Astrocyte (in vitro differentiated cells and primary cell): ENCODE results near the gene EIF5A. TPM values are rescaled to one million over a fixed set of nuclear protein-coding genes. Genes with fewer than 3 reads are reported as not detected.

Experiments
- DNase-seq: peaks from one replicate; pipeline ENCODE4 v3.0.0-alpha.2; 2010; ENCODE audit warnings: low read depth
- FAIRE-seq: peaks from 2 replicates; lab custom pipeline; 2011; peaks lifted over from hg19 to GRCh38; lab: Jason Lieb, UNC
- H2AFZ ChIP-seq: 2 replicates; pipeline ENCODE4 v1.6.0; 2012; ENCODE audit warnings: low read depth, low read length, inconsistent platforms
- H3K27ac ChIP-seq: 2 replicates; pipeline ENCODE4 v1.5.1; 2011; ENCODE audit warnings: low read depth, low read length, inconsistent platforms
- H3K27me3 ChIP-seq: 2 replicates; pipeline ENCODE4 v1.6.0; 2011; ENCODE audit warnings: low read length, inconsistent platforms; ENCODE audit not compliant: insufficient read depth
- H3K36me3 ChIP-seq: 2 replicates; pipeline ENCODE4 v1.5.1; 2011; ENCODE audit warnings: low read length, inconsistent platforms; ENCODE audit not compliant: insufficient read depth
- H3K4me1 ChIP-seq: 2 replicates; pipeline ENCODE4 v1.5.1; 2011; ENCODE audit warnings: low read length, inconsistent platforms; ENCODE audit not compliant: insufficient read depth
- H3K4me2 ChIP-seq: 2 replicates; pipeline ENCODE4 v1.6.0; 2012; ENCODE audit warnings: low read length, inconsistent platforms
- H3K4me3 ChIP-seq: 2 replicates; pipeline ENCODE4 v1.5.1; 2011; ENCODE audit warnings: low read depth, mild to moderate bottlenecking, low read length, inconsistent platforms; ENCODE audit not compliant: insufficient read depth
- H3K79me2 ChIP-seq: 2 replicates; pipeline ENCODE4 v1.6.0; 2012; ENCODE audit warnings: mild to moderate bottlenecking, low read length, inconsistent platforms; ENCODE audit not compliant: insufficient read depth
- H3K9ac ChIP-seq: 2 replicates; pipeline ENCODE4 v1.6.0; 2012; ENCODE audit warnings: mild to moderate bottlenecking, low read length, inconsistent platforms
- H3K9me3 ChIP-seq: 2 replicates; pipeline ENCODE4 v1.5.1; 2012; ENCODE audit warnings: low read depth, mild to moderate bottlenecking, low read length, inconsistent platforms; ENCODE audit not compliant: insufficient read depth
- H4K20me1 ChIP-seq: 2 replicates; pipeline ENCODE4 v1.6.0; 2012; ENCODE audit warnings: low read length, inconsistent platforms; ENCODE audit not compliant: insufficient read depth
- H3K27ac Mint-ChIP-seq: one replicate; pipeline ENCODE4 v1.8.0; 2021; ENCODE audit warnings: mild to moderate bottlenecking, mixed read lengths; ENCODE audit not compliant: unreplicated experiment
- H3K27me3 Mint-ChIP-seq: one replicate; pipeline ENCODE4 v1.8.0; 2021; ENCODE audit warnings: low read depth, mixed read lengths; ENCODE audit not compliant: unreplicated experiment
- H3K36me3 Mint-ChIP-seq: one replicate; pipeline ENCODE4 v1.8.0; 2021; ENCODE audit warnings: low read depth, mixed read lengths; ENCODE audit not compliant: unreplicated experiment
- H3K4me1 Mint-ChIP-seq: one replicate; pipeline ENCODE4 v1.8.0; 2021; ENCODE audit warnings: low read depth, mixed read lengths; ENCODE audit not compliant: unreplicated experiment
- H3K4me3 Mint-ChIP-seq: one replicate; pipeline ENCODE4 v1.8.0; 2021; ENCODE audit warnings: mild to moderate bottlenecking, moderate library complexity, mixed read lengths; ENCODE audit not compliant: unreplicated experiment
- H3K9me3 Mint-ChIP-seq: one replicate; pipeline ENCODE4 v1.8.0; 2021; ENCODE audit warnings: mild to moderate bottlenecking, mixed read lengths; ENCODE audit not compliant: unreplicated experiment
- CTCF ChIP-seq: IDR thresholded peaks from 2 replicates; pipeline ENCODE4 v1.5.1; 2011; ENCODE audit warnings: low read depth, mild to moderate bottlenecking, inconsistent platforms, low read length, moderate library complexity; ENCODE audit not compliant: insufficient read depth
- EZH2 ChIP-seq: IDR thresholded peaks from 2 replicates; pipeline ENCODE4 v1.6.1; 2012; ENCODE audit warnings: mild to moderate bottlenecking, low read length, inconsistent platforms; ENCODE audit not compliant: insufficient read depth
- total RNA-seq: library from RNA; stranded (reverse); gene quantifications from 2 replicates; pipeline ENCODE4 v1.2.1, GENCODE V29; 2021

EIF5A gene
- total RNA-seq, 1 donor from 2014 or later, result 915 TPM

- Histone ChIP-seq H3K27me3 (no peaks in the 10 kb centered on the region), H3K9ac (no peak overlapping the region), H3K4me3 (no peak overlapping the region), H4K20me1 (peaks cover 11% of the 10 kb centered on the region), H2AFZ (no peak overlapping the region), H3K9me3 (no peaks in the 10 kb centered on the region), H3K36me3 (peaks cover 16% of the 10 kb centered on the region), H3K79me2 (peaks cover 28% of the 10 kb centered on the region), H3K4me2 (no peak overlapping the region), H3K4me1 (peaks cover 8% of the 10 kb centered on the region), H3K27ac (no peak overlapping the region)
- peaks cover 18% of the 10 kb centered on the region for H3K36me3 Mint-ChIP-seq
- H3K4me3 Mint-ChIP-seq, result no peak overlapping the region
- DNase-seq (no peak), FAIRE-seq (no peak)
- TF ChIP-seq CTCF (peak; percentile 74), EZH2 (no peak)
- H3K27ac Mint-ChIP-seq, result no peak overlapping the region
- H3K4me1 Mint-ChIP-seq, result peaks cover 10% of the 10 kb centered on the region
- no peaks in the 10 kb centered on the region for H3K9me3 Mint-ChIP-seq
- H3K27me3 Mint-ChIP-seq, result no peaks in the 10 kb centered on the region
These were observed 16.5 kb downstream of the EIF5A start for GRCh38 chr17:7323731-7324437.

DNA sequence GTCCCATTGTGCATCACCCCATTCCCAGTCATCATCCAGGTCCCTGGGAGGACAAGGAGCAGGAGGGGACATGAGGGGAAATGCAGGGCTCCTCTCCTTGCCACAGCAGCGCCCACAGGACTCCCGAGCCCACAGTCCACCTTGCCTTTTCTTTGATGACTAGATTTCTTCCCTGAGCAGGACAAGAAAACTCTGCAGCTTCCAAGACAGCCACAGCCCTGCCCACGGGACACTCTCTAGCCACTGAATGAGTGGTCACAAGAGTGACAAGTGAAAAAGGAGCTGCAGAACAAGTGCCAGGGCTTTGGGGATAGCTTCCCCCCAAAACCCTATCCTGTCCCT lies 17.0 kb downstream of the EIF5A start:
- Mint-ChIP-seq H3K27ac (no peak overlapping the region), H3K27me3 (no peaks in the 10 kb centered on the region), H3K4me3 (no peak overlapping the region), H3K9me3 (no peaks in the 10 kb centered on the region), H3K36me3 (peaks cover 18% of the 10 kb centered on the region), H3K4me1 (peaks cover 10% of the 10 kb centered on the region)
- peaks cover 11% of the 10 kb centered on the region for H4K20me1 ChIP-seq
- H3K36me3 ChIP-seq, result peaks cover 16% of the 10 kb centered on the region
- H3K79me2 ChIP-seq, result peaks cover 29% of the 10 kb centered on the region
- FAIRE-seq (no peak), DNase-seq (no peak)
- no peaks in the 10 kb centered on the region for H3K9me3 ChIP-seq
- H3K27me3 ChIP-seq, result no peaks in the 10 kb centered on the region
- H3K4me2 ChIP-seq, result no peak overlapping the region
- H3K4me3 ChIP-seq, result no peak overlapping the region
- no peak overlapping the region for H2AFZ ChIP-seq
- H3K27ac ChIP-seq, result no peak overlapping the region
- TF ChIP-seq CTCF, result no peak
- no peak for TF ChIP-seq EZH2
- no peak overlapping the region for H3K9ac ChIP-seq
- H3K4me1 ChIP-seq, result peaks cover 8% of the 10 kb centered on the region

DNA sequence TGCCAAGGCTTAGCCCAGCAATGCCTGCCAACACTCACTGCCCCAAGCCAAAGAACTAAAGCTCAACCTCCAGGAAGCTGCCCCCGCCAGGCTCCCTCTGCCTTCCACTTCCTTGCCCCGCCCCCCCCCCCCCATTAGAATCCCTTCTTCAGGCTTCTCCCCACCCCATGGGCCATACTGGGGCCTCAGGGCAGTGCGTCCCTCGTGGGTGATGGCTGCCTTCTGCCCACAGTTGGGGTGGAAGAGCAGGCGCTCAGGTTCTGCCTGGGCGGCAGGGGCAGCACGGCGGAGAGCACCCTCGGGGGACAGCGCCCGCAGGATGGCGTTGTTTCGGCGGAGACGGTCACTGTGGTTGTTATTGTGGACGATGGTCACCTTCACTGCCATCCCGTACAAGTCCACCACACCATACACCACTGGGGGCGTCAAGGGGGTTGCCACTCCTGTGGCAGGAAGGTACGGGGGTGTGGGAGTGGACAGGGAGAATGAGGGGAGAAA lies 17.7 kb downstream of the EIF5A start:
- H3K9ac ChIP-seq, result no peak overlapping the region
- H3K27me3 Mint-ChIP-seq, result no peaks in the 10 kb centered on the region
- no peaks in the 10 kb centered on the region for H3K9me3 Mint-ChIP-seq
- peaks cover 10% of the 10 kb centered on the region for H3K4me1 Mint-ChIP-seq
- DNase-seq (no peak), FAIRE-seq (no peak)
- H3K4me1 ChIP-seq, result peaks cover 8% of the 10 kb centered on the region
- H3K36me3 Mint-ChIP-seq, result peaks cover 18% of the 10 kb centered on the region
- H3K4me3 Mint-ChIP-seq, result no peak overlapping the region
- no peak overlapping the region for H3K27ac Mint-ChIP-seq
- no peak overlapping the region for H3K4me3 ChIP-seq
- H4K20me1 ChIP-seq, result peaks cover 11% of the 10 kb centered on the region
- no peak overlapping the region for H3K4me2 ChIP-seq
- H3K9me3 ChIP-seq, result no peaks in the 10 kb centered on the region
- no peak overlapping the region for H2AFZ ChIP-seq
- H3K27me3 ChIP-seq, result no peaks in the 10 kb centered on the region
- H3K27ac ChIP-seq, result no peak overlapping the region
- TF ChIP-seq CTCF (no peak), EZH2 (no peak)
- H3K36me3 ChIP-seq, result peaks cover 16% of the 10 kb centered on the region
- peaks cover 29% of the 10 kb centered on the region for H3K79me2 ChIP-seq
